Tibial nerve (tissue), 4 donors: ENCODE results near the gene MEIS2. TPM values are rescaled to one million over a fixed set of nuclear protein-coding genes. Genes with fewer than 3 reads are reported as not detected.

Experiments
- DNase-seq, 2 donors: peaks; one replicate each; pipeline ENCODE4 v3.0.0-alpha.2; 2019; ENCODE audit warnings: low spot score in 2 of 2
- H3K27ac ChIP-seq, 4 donors: fragments of 200-600 bp; sonication (generic) in 3 of 4; one replicate each; pipeline ENCODE4 v1.5.1; 2017 to 2019; ENCODE audit warnings: mild to moderate bottlenecking in 1 of 4
- H3K27me3 ChIP-seq, 2 donors: fragments of 200-600 bp; sonication (generic) in 1 of 2; one replicate each; pipeline versions ENCODE4 v1.5.1 to v1.6.0; 2017 to 2019
- H3K36me3 ChIP-seq, 3 donors: fragments of 200-600 bp; sonication (generic); one replicate each; pipeline ENCODE4 v1.5.1; 2018 to 2019
- H3K4me1 ChIP-seq, 4 donors: fragments of 200-600 bp; sonication (generic) in 3 of 4; one replicate each; pipeline ENCODE4 v1.5.1; 2017 to 2019
- H3K4me3 ChIP-seq, 4 donors: fragments of 200-600 bp; sonication (generic) in 3 of 4; one replicate each; pipeline ENCODE4 v1.5.1; 2017 to 2019; ENCODE audit warnings: mild to moderate bottlenecking in 1 of 4, moderate library complexity in 1 of 4
- H3K9me3 ChIP-seq, 4 donors: fragments of 200-600 bp; sonication (generic) in 3 of 4; one replicate each; pipeline ENCODE4 v1.5.1; 2017 to 2019
- EP300 ChIP-seq, 2 donors: sonication (generic); formaldehyde crosslinking; IDR thresholded peaks; one replicate each; pipeline ENCODE4 v1.6.1; 2017; ENCODE audit warnings: antibody characterized with exemption in 2 of 2, mild to moderate bottlenecking in 1 of 2
- POLR2A ChIP-seq, 2 donors: fragments of 450-650 bp; IDR thresholded peaks; one replicate each; pipeline ENCODE4 v1.6.1; 2017; ENCODE audit warnings: antibody characterized with exemption in 2 of 2, mild to moderate bottlenecking in 2 of 2, moderate library complexity in 2 of 2
- WGBS, 2 donors: methylation state at CpG; one replicate each; pipeline ENCODE4 v1.1.5; 2018; 5-methylcytosine and 5-hydroxymethylcytosine counted together
- total RNA-seq, 4 donors: library from RNA; depleted of rRNA; stranded (reverse); fragments of >200 nt; gene quantifications; one replicate each; pipeline ENCODE4 v1.1.0, GENCODE V29; 2016
- TF ChIP-seq, protein P1 (sequence below), 5 experiments: fragments of 200-600 bp in 3 of 5; fragments of 450-650 bp in 2 of 5; sonication (generic) in 3 of 5; IDR thresholded peaks; one replicate each; pipeline ENCODE4 v1.5.1; 2016 to 2019; ENCODE audit warnings: antibody characterized with exemption in 5 of 5, mild to moderate bottlenecking in 3 of 5, moderate library complexity in 2 of 5

The MEIS2 gene
- total RNA-seq, 4 donors from 2014 or later, result 9.4 to 15.7 (median 14.3) TPM

- H3K36me3 ChIP-seq, result no peaks in the 10 kb centered on the region
- WGBS, 2 donors, result 53 to 57% methylated on average over 4 of the region's 4 CpGs
- H3K9me3 ChIP-seq, result no peaks in the 10 kb centered on the region
- no peak overlapping the region for H3K4me3 ChIP-seq
- no peak for TF ChIP-seq EP300 (IDR thresholded peaks at IDR 0.05)
- TF ChIP-seq, protein P1, sequence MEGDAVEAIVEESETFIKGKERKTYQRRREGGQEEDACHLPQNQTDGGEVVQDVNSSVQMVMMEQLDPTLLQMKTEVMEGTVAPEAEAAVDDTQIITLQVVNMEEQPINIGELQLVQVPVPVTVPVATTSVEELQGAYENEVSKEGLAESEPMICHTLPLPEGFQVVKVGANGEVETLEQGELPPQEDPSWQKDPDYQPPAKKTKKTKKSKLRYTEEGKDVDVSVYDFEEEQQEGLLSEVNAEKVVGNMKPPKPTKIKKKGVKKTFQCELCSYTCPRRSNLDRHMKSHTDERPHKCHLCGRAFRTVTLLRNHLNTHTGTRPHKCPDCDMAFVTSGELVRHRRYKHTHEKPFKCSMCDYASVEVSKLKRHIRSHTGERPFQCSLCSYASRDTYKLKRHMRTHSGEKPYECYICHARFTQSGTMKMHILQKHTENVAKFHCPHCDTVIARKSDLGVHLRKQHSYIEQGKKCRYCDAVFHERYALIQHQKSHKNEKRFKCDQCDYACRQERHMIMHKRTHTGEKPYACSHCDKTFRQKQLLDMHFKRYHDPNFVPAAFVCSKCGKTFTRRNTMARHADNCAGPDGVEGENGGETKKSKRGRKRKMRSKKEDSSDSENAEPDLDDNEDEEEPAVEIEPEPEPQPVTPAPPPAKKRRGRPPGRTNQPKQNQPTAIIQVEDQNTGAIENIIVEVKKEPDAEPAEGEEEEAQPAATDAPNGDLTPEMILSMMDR (IDR thresholded peaks at IDR 0.05), result no peak
- no peak for TF ChIP-seq POLR2A (IDR thresholded peaks at IDR 0.05)
- H3K4me1 ChIP-seq, result no peaks in the 10 kb centered on the region
- DNase-seq, result no peak
- H3K27ac ChIP-seq, result no peak overlapping the region
- peaks cover 0 to 14% of the 10 kb centered on the region in 2 donors for H3K27me3 ChIP-seq
These were observed 30.0 kb upstream of the MEIS2 start for GRCh38 chr15:37130356-37130755.

- DNase-seq, result no peak
- no peaks in the 10 kb centered on the region for H3K9me3 ChIP-seq
- H3K4me3 ChIP-seq, result no peak overlapping the region
- H3K27ac ChIP-seq, result no peak overlapping the region
- WGBS, 2 donors, result 60 to 62% methylated on average over 4 of the region's 4 CpGs
- H3K4me1 ChIP-seq, result no peaks in the 10 kb centered on the region
- TF ChIP-seq EP300 (IDR thresholded peaks at IDR 0.05), result no peak
- TF ChIP-seq, protein P1 (IDR thresholded peaks at IDR 0.05), result no peak
- no peaks in the 10 kb centered on the region for H3K36me3 ChIP-seq
- peaks cover 0 to 21% of the 10 kb centered on the region in 2 donors for H3K27me3 ChIP-seq
These were observed 24.8 kb upstream of the MEIS2 start for GRCh38 chr15:37125143-37125542.

GRCh38 chr15:37124331-37124730 is 24.0 kb upstream of the MEIS2 start:
- peaks cover 0 to 24% of the 10 kb centered on the region in 2 donors for H3K27me3 ChIP-seq
- H3K9me3 ChIP-seq, result no peaks in the 10 kb centered on the region
- DNase-seq, result no peak
- no peak overlapping the region for H3K4me3 ChIP-seq
- TF ChIP-seq POLR2A (IDR thresholded peaks at IDR 0.05), result no peak
- TF ChIP-seq, protein P1 (IDR thresholded peaks at IDR 0.05), result no peak
- no peak for TF ChIP-seq EP300 (IDR thresholded peaks at IDR 0.05)
- H3K36me3 ChIP-seq, result no peaks in the 10 kb centered on the region
- H3K27ac ChIP-seq, result no peak overlapping the region
- no peaks in the 10 kb centered on the region for H3K4me1 ChIP-seq

- 81 to 88% methylated on average over 1 of the region's 1 CpG for WGBS, 2 donors
- H3K4me1 ChIP-seq, result no peaks in the 10 kb centered on the region
- TF ChIP-seq POLR2A (IDR thresholded peaks at IDR 0.05), result no peak
- TF ChIP-seq, protein P1 (IDR thresholded peaks at IDR 0.05), result no peak
- no peak for TF ChIP-seq EP300 (IDR thresholded peaks at IDR 0.05)
- DNase-seq, result no peak
- no peaks in the 10 kb centered on the region for H3K9me3 ChIP-seq
- H3K4me3 ChIP-seq, result no peak overlapping the region
- H3K27ac ChIP-seq, result no peak overlapping the region
- peaks cover 0 to 20% of the 10 kb centered on the region in 2 donors for H3K27me3 ChIP-seq
- H3K36me3 ChIP-seq, result no peaks in the 10 kb centered on the region
These were observed 22.4 kb upstream of the MEIS2 start for GRCh38 chr15:37122703-37123102.

GRCh38 chr15:37121492-37121891 is 21.1 kb upstream of the MEIS2 start:
- Histone ChIP-seq H3K4me3 (no peak overlapping the region), H3K4me1 (no peaks in the 10 kb centered on the region), H3K9me3 (no peaks in the 10 kb centered on the region), H3K27ac (no peak overlapping the region), H3K36me3 (no peaks in the 10 kb centered on the region), H3K27me3 (peaks cover 0 to 20% of the 10 kb centered on the region in 2 donors)
- 96 to 97% methylated on average over 1 of the region's 1 CpG for WGBS, 2 donors
- DNase-seq, result no peak
- TF ChIP-seq POLR2A (IDR thresholded peaks at IDR 0.05) (no peak), EP300 (IDR thresholded peaks at IDR 0.05) (no peak)
- TF ChIP-seq, protein P1 (IDR thresholded peaks at IDR 0.05), result no peak
